GM12892 (cell line): ENCODE results near the gene PIAS4.

Experiments used
- POLR2A ChIP-seq: IDR thresholded peaks from 2 replicates; pipeline ENCODE4 v1.6.1; 2011; ENCODE audit warnings: low read depth, low read length, control low read depth
- POLR2AphosphoS5 ChIP-seq: IDR thresholded peaks from 2 replicates; pipeline ENCODE4 v1.6.1; 2011; ENCODE audit warnings: low read depth, low read length, control low read depth

GRCh38 chr19:4007836-4008539 is 452 bp downstream of the PIAS4 start:
- TF ChIP-seq POLR2AphosphoS5 (no peak), POLR2A (no peak)
